RWPE2 (cell line): ENCODE measurements around the gene OR11A1.
A peak's percentile ranks its signal among the peaks of the same experiment; 100 is the strongest.

Experiments
- ATAC-seq: fragments of 200-7000 bp; cut with Tn5 transposase; 3 replicates; pipeline ENCODE4 v1.9.1; 2021; ENCODE audit warnings: low read depth
- DNase-seq: peaks from one replicate; pipeline ENCODE4 v3.0.0-alpha.2; 2020; ENCODE audit warnings: low spot score
- H3K27ac ChIP-seq: fragments of 450-650 bp; 2 replicates; pipeline ENCODE4 v1.5.1; 2017; ENCODE audit warnings: mild to moderate bottlenecking; ENCODE audit not compliant: poor library complexity, severe bottlenecking
- H3K27me3 ChIP-seq: fragments of 250-450 bp; sonication (Bioruptor Pico); 2 replicates; pipeline ENCODE4 v1.5.1; 2021; ENCODE audit warnings: mild to moderate bottlenecking, moderate library complexity; ENCODE audit not compliant: insufficient read depth, poor library complexity, severe bottlenecking
- H3K36me3 ChIP-seq: fragments of 250-450 bp; sonication (Bioruptor Pico); 2 replicates; pipeline ENCODE4 v1.5.1; 2020; ENCODE audit warnings: low read depth, mild to moderate bottlenecking, moderate library complexity
- H3K4me1 ChIP-seq: fragments of 250-450 bp; sonication (Bioruptor Pico); 2 replicates; pipeline ENCODE4 v1.5.1; 2021; ENCODE audit warnings: mild to moderate bottlenecking, moderate library complexity; ENCODE audit not compliant: insufficient read depth, poor library complexity, severe bottlenecking
- H3K4me3 ChIP-seq: fragments of 250-450 bp; sonication (Bioruptor Pico); 2 replicates; pipeline ENCODE4 v1.5.1; 2021; ENCODE audit warnings: mild to moderate bottlenecking, moderate library complexity; ENCODE audit not compliant: severe bottlenecking
- H3K9me3 ChIP-seq: fragments of 250-450 bp; sonication (Bioruptor Pico); 2 replicates; pipeline ENCODE4 v1.5.1; 2021; ENCODE audit warnings: mild to moderate bottlenecking, moderate library complexity; ENCODE audit not compliant: severe bottlenecking
- CTCF ChIP-seq: fragments of 450-650 bp; IDR thresholded peaks from one replicate; pipeline ENCODE4 v1.5.1; 2017; ENCODE audit warnings: mild to moderate bottlenecking, moderate library complexity; ENCODE audit not compliant: poor library complexity, severe bottlenecking

OR11A1 gene

GRCh38 chr6:29424575-29424974 lies 32.3 kb downstream of the OR11A1 start:
- Histone ChIP-seq H3K27ac (no peak overlapping the region), H3K4me3 (no peak overlapping the region), H3K9me3 (no peaks in the 10 kb centered on the region), H3K36me3 (no peaks in the 10 kb centered on the region), H3K4me1 (no peaks in the 10 kb centered on the region), H3K27me3 (peaks cover 27% of the 10 kb centered on the region)
- no peak for ATAC-seq
- no peak for DNase-seq
- no peak for TF ChIP-seq CTCF

GRCh38 chr6:29424168-29424567 lies 32.7 kb downstream of the OR11A1 start:
- Histone ChIP-seq H3K27me3 (peaks cover 27% of the 10 kb centered on the region), H3K27ac (no peak overlapping the region), H3K36me3 (no peaks in the 10 kb centered on the region), H3K4me3 (no peak overlapping the region), H3K4me1 (no peaks in the 10 kb centered on the region), H3K9me3 (no peaks in the 10 kb centered on the region)
- TF ChIP-seq CTCF: no peak
- DNase-seq (no peak), ATAC-seq (no peak)

- H3K27ac ChIP-seq: no peak overlapping the region
- ATAC-seq: no peak
- no peak for TF ChIP-seq CTCF
- DNase-seq: no peak
- H3K36me3 ChIP-seq: no peaks in the 10 kb centered on the region
- H3K4me1 ChIP-seq: no peaks in the 10 kb centered on the region
- peaks cover 22% of the 10 kb centered on the region for H3K27me3 ChIP-seq
- no peak overlapping the region for H3K4me3 ChIP-seq
- H3K9me3 ChIP-seq: no peaks in the 10 kb centered on the region
These were observed 37.4 kb downstream of the OR11A1 start for GRCh38 chr6:29419516-29419915.

- ATAC-seq (peak; percentile 64; the same call in 2 of the 3 replicates), DNase-seq (no peak)
- H3K36me3 ChIP-seq: no peaks in the 10 kb centered on the region
- peak; percentile 38 for TF ChIP-seq CTCF
- no peaks in the 10 kb centered on the region for H3K4me1 ChIP-seq
- peaks cover 9% of the 10 kb centered on the region for H3K27me3 ChIP-seq
- H3K9me3 ChIP-seq: peaks cover 3% of the 10 kb centered on the region
- H3K4me3 ChIP-seq: no peak within 1 kb of the TSS
- no peak within 1 kb of the TSS for H3K27ac ChIP-seq
These were observed 42.3 kb downstream of the OR11A1 start, which contains the start of gene OR12D1 for GRCh38 chr6:29414588-29414987. OR12D1 (plus strand) TSS chr6:29414928.

GRCh38 chr6:29403801-29404200 lies 53.1 kb downstream of the OR11A1 start:
- no peak for ATAC-seq
- no peak for DNase-seq

More at GRCh38 chr6:29403801-29404200, 53.1 kb downstream of the OR11A1 start:
- H3K4me1 ChIP-seq: no peaks in the 10 kb centered on the region
- no peak for TF ChIP-seq CTCF
- no peak overlapping the region for H3K27ac ChIP-seq
- peaks cover 7% of the 10 kb centered on the region for H3K27me3 ChIP-seq
- H3K9me3 ChIP-seq: no peaks in the 10 kb centered on the region
- no peaks in the 10 kb centered on the region for H3K36me3 ChIP-seq
- H3K4me3 ChIP-seq: no peak overlapping the region
